GM12878 (cell line): ENCODE results near the gene HDDC3. TPM values are rescaled to one million over a fixed set of nuclear protein-coding genes. Genes with fewer than 3 reads are reported as not detected.

Experiments
- ATAC-seq: fragments of 200-7000 bp; cut with Tn5 transposase; 3 replicates; pipeline ENCODE4 v1.9.1; 2020; ENCODE audit warnings: mild to moderate bottlenecking, moderate library complexity
- BruUV-seq: library from RNA; stranded (reverse); fragments of 400-500 nt; replicated peaks from 2 replicates; lab custom pipeline; 2021; lab: Mats Ljungman, UMichigan
- CTCF ChIA-PET: fragments of 300-600 bp; sonication (Branson Sonifier 250); formaldehyde crosslinking; extraction: SDS; loops from one replicate; lab custom pipeline; 2021; ENCODE audit warnings: inconsistent platforms; lab: Yijun Ruan, JAX
- POLR2A ChIA-PET: fragments of 350-600 bp; formaldehyde crosslinking; extraction: SDS; loops from one replicate; lab custom pipeline; 2021; ENCODE audit warnings: inconsistent platforms; lab: Charles Lee
- RAD21 ChIA-PET: fragments of 300-600 bp; sonication (Branson Sonifier 250); formaldehyde crosslinking; loops from one replicate; lab custom pipeline; 2023; ENCODE audit warnings: antibody characterized with exemption; ENCODE audit not compliant: unreplicated experiment; lab: Charles Lee
- SMC1A ChIA-PET: fragments of 300-600 bp; sonication (Branson Sonifier 250); formaldehyde crosslinking; loops from one replicate; lab custom pipeline; 2023; ENCODE audit not compliant: unreplicated experiment, uncharacterized antibody; lab: Charles Lee
- DNase-seq: peaks from one replicate; pipeline ENCODE4 v3.0.0-alpha.2; 2011; ENCODE audit warnings: low read depth, low spot score
- FAIRE-seq: peaks from 3 replicates; lab custom pipeline; 2011; peaks lifted over from hg19 to GRCh38; lab: Jason Lieb, UNC
- H2AFZ ChIP-seq: 2 replicates; pipeline ENCODE4 v1.6.0; 2011; ENCODE audit warnings: low read depth, low read length, control low read depth; ENCODE audit not compliant: control insufficient read depth
- H3K27ac ChIP-seq: 2 replicates; pipeline ENCODE4 v1.5.1; 2011; ENCODE audit warnings: control low read depth; ENCODE audit not compliant: control insufficient read depth, insufficient read depth
- H3K27me3 ChIP-seq, 2 experiments: replicated peaks in 1 of 2; 2 replicates each; pipeline versions ENCODE4 v1.6.0 to v1.6.1; 2011; ENCODE audit warnings: low read length in 1 of 2; ENCODE audit not compliant: control insufficient read depth in 2 of 2, insufficient read depth in 2 of 2
- H3K36me3 ChIP-seq, 2 experiments: 2 replicates each; pipeline ENCODE4 v1.5.1; 2011; ENCODE audit warnings: low read length in 1 of 2; ENCODE audit not compliant: control insufficient read depth in 2 of 2, insufficient read depth in 2 of 2
- H3K4me1 ChIP-seq: 2 replicates; pipeline ENCODE4 v1.6.1; 2011; ENCODE audit warnings: mild to moderate bottlenecking, low read length, moderate library complexity, mixed read lengths; ENCODE audit not compliant: control insufficient read depth, insufficient read depth
- H3K4me2 ChIP-seq: 2 replicates; pipeline ENCODE4 v1.6.0; 2011; ENCODE audit warnings: control low read depth; ENCODE audit not compliant: control insufficient read depth, insufficient read depth
- H3K4me3 ChIP-seq: fragments of 200-600 bp; sonication (generic); 2 replicates; pipeline ENCODE4 v1.5.1; 2016
- H3K79me2 ChIP-seq: 2 replicates; pipeline ENCODE4 v1.6.0; 2011; ENCODE audit warnings: low read length; ENCODE audit not compliant: control insufficient read depth, insufficient read depth
- H3K9ac ChIP-seq: 2 replicates; pipeline ENCODE4 v1.8.0; 2011; ENCODE audit warnings: low read length, control low read depth, mixed read lengths; ENCODE audit not compliant: control insufficient read depth, insufficient read depth
- H3K9me3 ChIP-seq: replicated peaks from 3 replicates; pipeline ENCODE4 v1.5.1; 2011; ENCODE audit warnings: mild to moderate bottlenecking, low read length; ENCODE audit not compliant: control insufficient read depth, insufficient read depth
- H4K20me1 ChIP-seq: 2 replicates; pipeline ENCODE4 v1.6.0; 2011; ENCODE audit not compliant: control insufficient read depth, insufficient read depth
- CREM ChIP-seq: IDR thresholded peaks from 2 replicates; pipeline ENCODE4 v1.6.1; 2014; ENCODE audit warnings: antibody characterized with exemption, low read depth
- E4F1 ChIP-seq: fragments of 450-650 bp; IDR thresholded peaks from 2 replicates; pipeline ENCODE4 v1.6.1; 2018; ENCODE audit warnings: borderline replicate concordance, mild to moderate bottlenecking; ENCODE audit not compliant: partially characterized antibody
- FOXK2 ChIP-seq: fragments of 450-650 bp; IDR thresholded peaks from 2 replicates; pipeline ENCODE4 v1.6.1; 2017; ENCODE audit warnings: mild to moderate bottlenecking, moderate library complexity
- NRF1 ChIP-seq: conservative IDR thresholded peaks from 2 replicates; pipeline ENCODE4 v1.6.1; 2011; ENCODE audit warnings: mild to moderate bottlenecking, low read depth, low read length, improper control_type of control experiment
- SMAD1 ChIP-seq: fragments of 450-650 bp; IDR thresholded peaks from 2 replicates; pipeline ENCODE4 v1.6.1; 2018; ENCODE audit warnings: mild to moderate bottlenecking, low read depth; ENCODE audit not compliant: partially characterized antibody
- ZNF622 ChIP-seq: fragments of 450-650 bp; IDR thresholded peaks from 2 replicates; pipeline ENCODE4 v1.6.1; 2017; ENCODE audit warnings: mild to moderate bottlenecking, inconsistent platforms
- WGBS: methylation state at CpG from one replicate; pipeline ENCODE4 v1.1.6; 2016; ENCODE audit warnings: low lambda C conversion rate; ENCODE audit not compliant: insufficient replicate concordance, insufficient coverage; ENCODE audit errors: missing lambda C conversion rate; 5-methylcytosine and 5-hydroxymethylcytosine counted together
- in situ Hi-C: fragments of 300-500 bp; cut with MboI; formaldehyde crosslinking; loops from 9 replicates; pipeline ENCODE4 v1.14.3; 2018; ENCODE audit warnings: mixed read lengths
- intact Hi-C: fragments of 100-400 bp; cut with micrococcal nuclease; formaldehyde crosslinking; loops from one replicate; pipeline ENCODE4 v1.14.2; 2022; ENCODE audit not compliant: unreplicated experiment
- polyA plus RNA-seq, 11 experiments: library from polyadenylated mRNA; depleted of rRNA in 4 of 11; unstranded in 6 of 11; stranded (reverse) in 5 of 11; fragments of >200 nt; fragmentation: Nextera tagmentation in 4 of 11; fragmentation: Illumina TruSeq in 1 of 11; extraction: Ambion mirVana in 4 of 11; extraction: Trizol in 1 of 11; gene quantifications; 1 replicate in 1 of 11; 2 replicates in 10 of 11; pipeline versions ENCODE4 v1.2.1 to v1.2.3, GENCODE V29; 2011 to 2016; ENCODE audit warnings: inconsistent platforms in 2 of 11, missing spikeins in 2 of 11, low read depth in 1 of 11
- total RNA-seq, 4 experiments: library from RNA; depleted of rRNA in 3 of 4; stranded (reverse); fragments of >200 nt in 3 of 4; fragmentation: Illumina TruSeq in 1 of 4; extraction: Trizol in 1 of 4; gene quantifications; 2 replicates each; pipeline versions ENCODE4 v1.2.1 to v1.2.3, GENCODE V29; 2013 to 2021
- TF ChIP-seq, protein P1 (sequence below): fragments of 450-650 bp; formaldehyde crosslinking; IDR thresholded peaks from 2 replicates; pipeline ENCODE4 v1.4.0; 2022; ENCODE audit warnings: mild to moderate bottlenecking, moderate library complexity
- TF ChIP-seq, protein P2 (sequence below): fragments of 150-350 bp; IDR thresholded peaks from 2 replicates; pipeline ENCODE4 v1.6.1; 2016; ENCODE audit warnings: low read depth, low read length

Gene HDDC3
- total and polyA plus RNA-seq, 10 of the 15 experiments (the other 5 are each of a cell fraction or from before 2014, with no cell fraction given) = 5.6 to 39.5 (median 23.0) TPM

- SMC1A ChIA-PET = interaction anchor here (0.9 kb wide), 1 partner anchor 16 kb away, joined by 3 read pairs; the partner anchor contains the start of gene MAN2A2
- 88% methylated on average over 6 of the region's 6 CpGs for WGBS
- ATAC-seq (no peak), FAIRE-seq (no peak), DNase-seq (no peak)
- Histone ChIP-seq H3K79me2 (no peaks in the 10 kb centered on the region), H3K4me1 (peaks cover 18% of the 10 kb centered on the region), H3K27me3 (no peaks in the 10 kb centered on the region), H3K36me3 (peaks cover 28 to 31% of the 10 kb centered on the region in 2 experiments), H3K4me3 (no peak overlapping the region), H3K9me3 (no peaks in the 10 kb centered on the region), H3K9ac (no peak overlapping the region), H4K20me1 (no peaks in the 10 kb centered on the region), H3K4me2 (no peak overlapping the region), H3K27ac (no peak overlapping the region), H2AFZ (no peak overlapping the region)
- in situ Hi-C loops (no loop called here), intact Hi-C loops (no loop called here)
- CTCF ChIA-PET = interaction anchor here (1.1 to 1.4 kb wide), 2 partner anchors 13 to 14 kb away, joined by 5 read pairs; partner anchors contain the start of gene HDDC3
- POLR2A ChIA-PET = interaction anchor here (1.0 kb wide), 1 partner anchor 15 kb away, joined by 3 read pairs; no protein-coding TSS in a partner anchor
- BruUV-seq = no TSS peak
- RAD21 ChIA-PET = interaction anchor here (1.1 kb wide), 1 partner anchor 15 kb away, joined by 3 read pairs; the partner anchor contains the start of gene MAN2A2
- TF ChIP-seq SMAD1 (no peak), FOXK2 (no peak), NRF1 (no peak), CREM (no peak), E4F1 (no peak), ZNF622 (no peak)
- TF ChIP-seq, protein P1, sequence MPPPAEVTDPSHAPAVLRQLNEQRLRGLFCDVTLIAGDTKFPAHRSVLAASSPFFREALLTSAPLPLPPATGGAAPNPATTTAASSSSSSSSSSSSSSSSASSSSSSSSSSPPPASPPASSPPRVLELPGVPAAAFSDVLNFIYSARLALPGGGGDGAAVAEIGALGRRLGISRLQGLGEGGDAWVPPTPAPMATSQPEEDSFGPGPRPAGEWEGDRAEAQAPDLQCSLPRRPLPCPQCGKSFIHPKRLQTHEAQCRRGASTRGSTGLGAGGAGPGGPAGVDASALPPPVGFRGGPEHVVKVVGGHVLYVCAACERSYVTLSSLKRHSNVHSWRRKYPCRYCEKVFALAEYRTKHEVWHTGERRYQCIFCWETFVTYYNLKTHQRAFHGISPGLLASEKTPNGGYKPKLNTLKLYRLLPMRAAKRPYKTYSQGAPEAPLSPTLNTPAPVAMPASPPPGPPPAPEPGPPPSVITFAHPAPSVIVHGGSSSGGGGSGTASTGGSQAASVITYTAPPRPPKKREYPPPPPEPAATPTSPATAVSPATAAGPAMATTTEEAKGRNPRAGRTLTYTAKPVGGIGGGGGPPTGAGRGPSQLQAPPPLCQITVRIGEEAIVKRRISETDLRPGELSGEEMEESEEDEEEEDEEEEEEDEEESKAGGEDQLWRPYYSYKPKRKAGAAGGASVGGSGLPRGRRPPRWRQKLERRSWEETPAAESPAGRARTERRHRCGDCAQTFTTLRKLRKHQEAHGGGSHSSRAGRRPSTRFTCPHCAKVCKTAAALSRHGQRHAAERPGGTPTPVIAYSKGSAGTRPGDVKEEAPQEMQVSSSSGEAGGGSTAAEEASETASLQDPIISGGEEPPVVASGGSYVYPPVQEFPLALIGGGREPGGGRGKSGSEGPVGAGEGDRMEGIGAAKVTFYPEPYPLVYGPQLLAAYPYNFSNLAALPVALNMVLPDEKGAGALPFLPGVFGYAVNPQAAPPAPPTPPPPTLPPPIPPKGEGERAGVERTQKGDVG = no peak
- TF ChIP-seq, protein P2, sequence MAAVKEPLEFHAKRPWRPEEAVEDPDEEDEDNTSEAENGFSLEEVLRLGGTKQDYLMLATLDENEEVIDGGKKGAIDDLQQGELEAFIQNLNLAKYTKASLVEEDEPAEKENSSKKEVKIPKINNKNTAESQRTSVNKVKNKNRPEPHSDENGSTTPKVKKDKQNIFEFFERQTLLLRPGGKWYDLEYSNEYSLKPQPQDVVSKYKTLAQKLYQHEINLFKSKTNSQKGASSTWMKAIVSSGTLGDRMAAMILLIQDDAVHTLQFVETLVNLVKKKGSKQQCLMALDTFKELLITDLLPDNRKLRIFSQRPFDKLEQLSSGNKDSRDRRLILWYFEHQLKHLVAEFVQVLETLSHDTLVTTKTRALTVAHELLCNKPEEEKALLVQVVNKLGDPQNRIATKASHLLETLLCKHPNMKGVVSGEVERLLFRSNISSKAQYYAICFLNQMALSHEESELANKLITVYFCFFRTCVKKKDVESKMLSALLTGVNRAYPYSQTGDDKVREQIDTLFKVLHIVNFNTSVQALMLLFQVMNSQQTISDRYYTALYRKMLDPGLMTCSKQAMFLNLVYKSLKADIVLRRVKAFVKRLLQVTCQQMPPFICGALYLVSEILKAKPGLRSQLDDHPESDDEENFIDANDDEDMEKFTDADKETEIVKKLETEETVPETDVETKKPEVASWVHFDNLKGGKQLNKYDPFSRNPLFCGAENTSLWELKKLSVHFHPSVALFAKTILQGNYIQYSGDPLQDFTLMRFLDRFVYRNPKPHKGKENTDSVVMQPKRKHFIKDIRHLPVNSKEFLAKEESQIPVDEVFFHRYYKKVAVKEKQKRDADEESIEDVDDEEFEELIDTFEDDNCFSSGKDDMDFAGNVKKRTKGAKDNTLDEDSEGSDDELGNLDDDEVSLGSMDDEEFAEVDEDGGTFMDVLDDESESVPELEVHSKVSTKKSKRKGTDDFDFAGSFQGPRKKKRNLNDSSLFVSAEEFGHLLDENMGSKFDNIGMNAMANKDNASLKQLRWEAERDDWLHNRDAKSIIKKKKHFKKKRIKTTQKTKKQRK = no peak
Measured at GRCh38 chr15:90918835-90919234, 13.5 kb downstream of the HDDC3 start.
